GM19099 (cell line): ENCODE measurements around the gene IFT22.

Experiments
- POLR2A ChIP-seq: IDR thresholded peaks from 3 replicates; pipeline ENCODE4 v1.6.1; 2011; ENCODE audit warnings: low read depth; ENCODE audit not compliant: insufficient read length; ENCODE audit errors: extremely low read depth

The IFT22 gene

GRCh38 chr7:101332026-101332425, 10.4 kb upstream of the IFT22 start:
- no peak for TF ChIP-seq POLR2A

- no peak for TF ChIP-seq POLR2A
Observed at GRCh38 chr7:101330011-101330484, 8.4 kb upstream of the IFT22 start.

GRCh38 chr7:101328159-101328558, 6.5 kb upstream of the IFT22 start:
- TF ChIP-seq POLR2A: no peak

- TF ChIP-seq POLR2A: no peak
Observed at GRCh38 chr7:101319401-101319800, 2.2 kb downstream of the IFT22 start.

- no peak for TF ChIP-seq POLR2A
Observed at GRCh38 chr7:101315336-101315735, 6.3 kb downstream of the IFT22 start.

DNA sequence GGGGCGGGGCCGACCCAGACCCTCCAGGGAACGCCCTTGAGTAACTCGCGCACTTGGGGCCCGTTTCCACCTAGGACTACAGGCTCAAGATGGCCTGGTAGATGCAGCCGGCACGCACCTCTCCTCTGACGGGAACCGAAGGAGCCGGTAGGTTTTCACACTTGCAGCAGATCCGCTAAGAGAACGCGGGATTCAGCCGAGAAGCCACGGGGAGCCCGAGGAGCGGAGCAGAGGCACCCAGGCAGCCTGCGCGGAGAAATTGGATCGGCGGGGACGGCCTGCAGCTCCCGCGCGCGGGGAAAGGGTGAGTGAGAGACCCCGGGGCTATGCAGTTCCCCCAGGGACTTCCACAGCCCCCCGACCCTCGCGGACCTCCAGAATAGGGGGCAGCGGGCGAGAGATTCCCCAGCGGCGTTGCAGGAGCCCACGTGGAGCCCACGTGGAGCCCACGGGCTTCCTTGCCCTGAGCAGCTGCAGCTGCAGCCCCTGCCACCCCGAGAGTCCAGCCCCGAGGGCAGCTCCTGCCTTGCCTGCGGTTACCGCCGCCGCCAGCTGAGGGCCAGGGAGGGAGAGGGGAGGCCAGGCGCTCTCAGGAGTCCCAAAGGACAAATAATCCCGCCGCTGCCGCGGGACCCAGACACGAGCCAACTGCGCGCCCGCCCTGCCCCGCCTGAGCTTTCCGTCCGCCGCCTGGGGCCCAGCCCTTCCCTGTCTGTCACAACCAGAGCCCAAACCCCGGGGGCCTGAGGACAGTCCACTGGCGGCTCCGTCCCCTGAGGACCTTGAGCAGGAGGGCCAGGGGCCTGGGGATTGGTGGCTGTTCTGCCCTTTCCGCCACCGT, 13.1 kb downstream of the IFT22 start:
- no peak for TF ChIP-seq POLR2A

- no peak for TF ChIP-seq POLR2A
Observed at GRCh38 chr7:101306307-101306706, 15.3 kb downstream of the IFT22 start.

DNA sequence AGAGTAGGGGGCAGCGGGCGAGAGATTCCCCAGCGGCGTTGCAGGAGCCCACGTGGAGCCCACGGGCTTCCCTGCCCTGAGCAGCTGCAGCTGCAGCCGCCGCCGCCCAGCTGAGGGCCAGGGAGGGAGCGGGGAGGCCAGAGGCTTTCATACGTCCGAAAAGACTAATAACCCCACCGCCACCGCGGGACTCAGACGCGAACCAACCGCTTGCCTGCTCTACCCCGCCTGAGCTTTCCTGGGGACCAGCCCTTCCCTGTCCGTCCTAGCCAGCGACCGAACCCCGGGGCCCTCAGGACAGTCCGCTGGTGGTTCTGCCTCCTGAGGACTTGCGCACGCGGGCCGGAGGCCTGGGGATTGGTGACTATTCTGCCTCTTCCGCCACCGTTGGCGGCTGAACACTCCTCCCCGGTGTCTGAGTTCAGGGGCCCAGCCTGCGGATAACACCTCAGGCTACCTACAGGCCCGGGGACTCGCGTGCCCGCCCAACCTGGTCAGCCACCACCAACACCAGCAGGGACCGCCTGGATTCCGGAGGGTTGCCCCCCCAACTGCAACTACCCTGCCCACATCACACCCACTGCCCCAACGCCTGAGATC, 18.4 kb downstream of the IFT22 start:
- TF ChIP-seq POLR2A: no peak

GRCh38 chr7:101302641-101303101, 18.9 kb downstream of the IFT22 start:
- TF ChIP-seq POLR2A: no peak

DNA sequence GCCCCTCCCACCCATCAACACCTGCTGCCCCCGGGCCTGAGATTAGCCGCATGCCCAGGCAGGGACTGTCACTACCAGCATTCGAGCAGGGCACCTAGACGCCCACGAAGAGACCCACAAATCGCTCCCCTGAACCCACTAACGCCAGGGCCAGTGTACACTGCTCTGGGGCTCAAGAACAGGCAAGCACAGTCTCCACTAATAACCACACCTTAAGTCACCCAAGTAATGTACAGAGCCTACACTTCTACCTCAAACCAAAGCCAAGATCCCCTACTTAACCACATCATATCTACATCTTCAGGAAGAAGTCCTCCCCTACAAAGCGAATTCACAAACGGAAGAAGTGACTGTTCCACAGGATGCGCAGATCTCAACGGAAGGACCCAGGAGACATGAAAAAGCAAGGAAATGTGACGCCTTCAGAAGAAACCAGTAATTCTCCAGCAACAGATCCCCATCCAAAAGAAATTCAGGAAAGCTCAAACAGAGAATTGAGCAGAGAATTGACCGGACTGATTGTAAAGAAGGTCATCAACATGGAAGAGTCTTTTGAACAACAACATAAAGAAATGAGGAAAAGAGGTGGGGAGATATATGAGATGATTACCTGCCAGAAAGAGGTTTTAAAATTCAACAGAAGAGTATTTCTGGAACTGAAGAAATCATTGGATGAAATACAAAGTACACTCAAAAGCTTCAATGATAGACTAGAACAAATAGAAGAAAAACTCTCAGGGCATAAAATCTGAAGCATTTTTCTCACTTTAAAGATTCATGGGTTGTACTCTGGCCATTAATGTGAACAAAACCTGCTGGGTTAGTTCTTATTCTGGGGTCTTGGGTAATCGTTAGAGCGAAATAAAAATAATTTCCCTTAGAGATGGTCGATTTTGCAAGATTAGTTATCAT, 20.9 kb downstream of the IFT22 start:
- TF ChIP-seq POLR2A: no peak

DNA sequence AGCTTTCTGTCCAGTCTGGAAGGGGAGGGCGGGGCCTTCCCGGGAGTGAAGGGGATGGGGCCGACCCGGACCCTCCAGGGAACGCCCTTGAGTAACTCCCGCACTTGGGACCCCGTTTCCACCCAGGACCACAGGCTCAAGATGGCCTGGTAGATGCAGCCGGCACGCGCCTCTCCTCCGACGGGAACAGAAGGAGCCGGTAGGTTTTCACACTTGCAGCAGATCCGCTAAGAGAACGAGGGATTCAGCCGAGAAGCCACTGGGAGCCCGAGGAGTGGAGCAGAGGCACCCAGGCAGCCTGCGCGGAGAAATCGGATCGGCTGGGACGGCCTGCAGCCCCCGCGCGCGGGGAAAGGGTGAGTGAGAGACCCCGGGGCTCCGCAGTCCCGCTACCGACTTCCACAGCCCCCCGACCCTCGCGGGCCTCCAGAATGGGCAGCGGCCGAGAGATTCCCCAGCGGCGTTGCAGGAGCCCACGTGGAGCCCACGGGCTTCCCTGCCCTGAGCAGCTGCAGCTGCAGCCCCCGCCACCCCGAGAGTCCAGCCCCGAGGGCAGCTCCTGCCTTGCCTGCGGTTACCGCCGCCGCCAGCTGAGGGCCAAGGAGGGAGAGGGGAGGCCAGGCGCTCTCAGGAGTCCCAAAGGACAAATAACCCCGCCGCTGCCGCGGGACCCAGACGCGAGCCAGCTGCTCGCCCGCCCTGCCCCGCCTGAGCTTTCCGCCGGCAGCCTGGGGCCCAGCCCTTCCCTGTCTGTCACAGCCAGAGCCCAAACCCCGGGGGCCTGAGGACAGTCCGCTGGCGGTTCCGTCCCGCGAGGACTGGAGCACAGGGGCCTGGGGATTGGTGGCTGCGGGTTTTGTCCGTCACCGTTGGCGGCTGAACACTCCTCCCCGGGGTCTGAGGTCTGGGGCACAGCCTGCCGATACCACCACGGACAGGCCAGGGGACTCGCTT, 21.8 kb downstream of the IFT22 start:
- TF ChIP-seq POLR2A: no peak

DNA sequence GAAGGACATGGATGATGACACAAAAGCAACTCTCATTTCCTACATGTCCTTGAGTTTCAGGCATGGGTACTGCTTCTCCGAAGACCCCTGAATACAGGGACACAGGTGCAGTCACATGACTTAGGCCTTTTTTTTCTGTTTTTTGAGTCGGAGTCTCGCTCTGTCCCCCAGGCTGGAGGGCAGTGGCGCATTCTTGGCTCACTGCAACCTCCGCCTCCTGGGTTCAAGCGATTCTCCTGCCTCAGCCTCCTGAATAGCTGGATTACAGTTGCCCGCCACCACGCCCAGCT, 26.8 kb downstream of the IFT22 start:
- no peak for TF ChIP-seq POLR2A

DNA sequence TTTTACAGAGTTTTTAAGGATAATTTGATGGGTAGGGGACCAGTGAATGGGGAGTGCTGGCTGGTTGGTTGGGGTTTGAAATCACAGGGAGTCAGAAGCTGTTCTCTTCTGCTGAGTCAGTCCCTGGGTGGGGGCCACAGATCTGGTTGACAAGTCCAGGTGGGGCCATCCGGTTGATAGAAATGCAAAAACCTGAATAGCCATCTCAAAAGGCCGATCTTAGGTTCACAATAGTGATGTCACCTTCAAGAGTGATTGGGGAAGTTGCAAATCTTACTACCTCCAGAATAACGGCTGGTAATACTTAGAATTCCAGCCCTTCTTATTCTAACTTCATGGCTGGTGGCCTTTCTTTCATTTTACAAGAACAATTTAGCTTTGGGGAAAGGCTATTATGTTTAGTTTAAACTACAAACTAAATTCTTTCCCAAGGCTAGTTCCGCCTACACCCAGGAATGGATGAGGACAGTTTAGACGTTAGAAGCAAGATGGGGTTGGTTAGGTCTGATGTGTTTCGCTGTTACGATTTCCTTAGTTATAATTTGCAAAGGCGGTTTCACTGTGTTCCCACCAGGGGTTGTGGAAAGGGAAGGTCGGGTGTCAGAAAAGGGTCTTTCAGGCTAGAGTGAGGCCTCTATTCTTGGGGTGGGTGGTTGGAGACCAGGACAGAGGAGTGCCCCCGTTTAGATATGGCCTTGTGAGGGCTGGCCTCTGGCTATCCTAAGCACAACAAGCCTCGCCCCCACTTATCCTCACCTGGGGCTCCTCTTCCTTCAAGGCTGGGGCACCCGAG, 27.4 kb downstream of the IFT22 start:
- no peak for TF ChIP-seq POLR2A
